HepG2 (cell line): ENCODE results near the gene PTPN2. TPM values are rescaled to one million over a fixed set of nuclear protein-coding genes. Genes with fewer than 3 reads are reported as not detected.

Experiments used
- ATAC-seq: fragments of 200-7000 bp; cut with Tn5 transposase; 3 replicates; pipeline ENCODE4 v1.9.1; 2020; ENCODE audit warnings: mild to moderate bottlenecking, moderate library complexity
- BruUV-seq: library from RNA; stranded (reverse); fragments of 400-500 nt; replicated peaks from 2 replicates; lab custom pipeline; 2021; lab: Mats Ljungman, UMichigan
- CTCF ChIA-PET: fragments of 300-600 bp; formaldehyde crosslinking; extraction: SDS; loops from one replicate; lab custom pipeline; 2021; ENCODE audit warnings: low total read pairs, inconsistent platforms, low intra/inter-chr PET ratio; lab: Yijun Ruan, JAX
- POLR2A ChIA-PET: fragments of 350-600 bp; sonication (Branson Sonifier 250); formaldehyde crosslinking; loops from one replicate; lab custom pipeline; 2020; ENCODE audit warnings: antibody characterized with exemption, inconsistent platforms; lab: Yijun Ruan, JAX
- DNase-seq: peaks from one replicate; pipeline ENCODE4 v3.0.0-alpha.2; 2015; ENCODE audit warnings: low spot score
- FAIRE-seq: peaks from 3 replicates; lab custom pipeline; 2011; peaks lifted over from hg19 to GRCh38; lab: Jason Lieb, UNC
- H2AFZ ChIP-seq: one replicate; pipeline ENCODE4 v1.6.1; 2011; ENCODE audit warnings: low read length, inconsistent platforms
- H3K27ac ChIP-seq: fragments of 300-600 bp; 3 replicates; pipeline ENCODE4 v1.8.0; 2011; ENCODE audit warnings: mixed run types, mild to moderate bottlenecking, mixed read lengths, low read length, inconsistent platforms; ENCODE audit not compliant: insufficient read depth; ENCODE audit errors: extremely low read length
- H3K27me3 ChIP-seq, 2 experiments: fragments of 200-600 bp in 1 of 2; 2 replicates in 1 of 2; 3 replicates in 1 of 2; pipeline versions ENCODE4 v1.6.0 to v1.8.0; 2011; ENCODE audit warnings: low read length in 2 of 2, mild to moderate bottlenecking in 2 of 2, moderate library complexity in 2 of 2, inconsistent platforms in 1 of 2; ENCODE audit not compliant: insufficient read depth in 2 of 2, control insufficient read depth in 1 of 2
- H3K36me3 ChIP-seq, 2 experiments: fragments of 200-600 bp in 1 of 2; replicated peaks in 1 of 2; 2 replicates in 1 of 2; 3 replicates in 1 of 2; pipeline versions ENCODE4 v1.5.1 to v1.8.0; 2011; ENCODE audit warnings: low read length in 2 of 2, inconsistent platforms in 1 of 2; ENCODE audit not compliant: insufficient read depth in 2 of 2, control insufficient read depth in 1 of 2
- H3K4me1 ChIP-seq: 2 replicates; pipeline ENCODE4 v1.5.1; 2012; ENCODE audit warnings: low read length, inconsistent platforms; ENCODE audit not compliant: insufficient read depth
- H3K4me2 ChIP-seq: 2 replicates; pipeline ENCODE4 v1.6.0; 2011; ENCODE audit warnings: low read depth, low read length, inconsistent platforms
- H3K4me3 ChIP-seq, 3 experiments: fragments of 200-600 bp in 1 of 3; sonication (generic), shearing (Covaris generic) in 1 of 3; replicated peaks in 1 of 3; 2 replicates each; pipeline ENCODE4 v1.5.1; 2011 to 2016; ENCODE audit warnings: low read length in 3 of 3, inconsistent platforms in 2 of 3, low read depth in 2 of 3, mild to moderate bottlenecking in 2 of 3, control low read depth in 1 of 3, mixed read lengths in 1 of 3; ENCODE audit not compliant: insufficient read depth in 1 of 3
- H3K79me2 ChIP-seq: one replicate; pipeline ENCODE4 v1.6.1; 2011; ENCODE audit warnings: low read length, inconsistent platforms; ENCODE audit not compliant: insufficient read depth
- H3K9ac ChIP-seq: 2 replicates; pipeline ENCODE4 v1.6.0; 2011; ENCODE audit warnings: mild to moderate bottlenecking, low read depth, low read length, inconsistent platforms; ENCODE audit not compliant: insufficient read depth
- H3K9me3 ChIP-seq: 2 replicates; pipeline ENCODE4 v1.5.1; 2012; ENCODE audit warnings: mild to moderate bottlenecking, low read length
- H4K20me1 ChIP-seq: 2 replicates; pipeline ENCODE4 v1.6.0; 2011; ENCODE audit warnings: inconsistent platforms, mild to moderate bottlenecking, low read length, moderate library complexity; ENCODE audit not compliant: insufficient read depth
- ATF6 ChIP-seq: sonication (generic); formaldehyde crosslinking; conservative IDR thresholded peaks from 2 replicates; pipeline ENCODE4 v1.4.0; 2020; ENCODE audit warnings: missing genetic modification reagents
- EP300 ChIP-seq, 3 experiments: sonication (generic) in 1 of 3; formaldehyde crosslinking in 1 of 3; IDR thresholded peaks; 2 replicates each; pipeline versions ENCODE4 v1.5.1 to v1.6.1; 2011 to 2020; ENCODE audit warnings: low read depth in 2 of 3, low read length in 2 of 3, borderline replicate concordance in 1 of 3, improper control_type of control experiment in 1 of 3, mild to moderate bottlenecking in 1 of 3, missing genetic modification reagents in 1 of 3, moderate library complexity in 1 of 3
- IKZF1 ChIP-seq: fragments of 450-650 bp; IDR thresholded peaks from 2 replicates; pipeline ENCODE4 v1.7.1; 2016
- ZMAT5 ChIP-seq: sonication (generic); formaldehyde crosslinking; IDR thresholded peaks from 2 replicates; pipeline ENCODE4 v1.5.0; 2020; ENCODE audit warnings: mild to moderate bottlenecking, low read depth, missing genetic modification reagents, borderline replicate concordance
- ZNF280D ChIP-seq: sonication (generic); formaldehyde crosslinking; IDR thresholded peaks from 2 replicates; pipeline ENCODE4 v1.5.1; 2020; ENCODE audit warnings: mild to moderate bottlenecking, missing genetic modification reagents
- ZNF530 ChIP-seq: sonication (generic); formaldehyde crosslinking; IDR thresholded peaks from 2 replicates; pipeline ENCODE4 v1.5.0; 2020; ENCODE audit warnings: low read depth, mild to moderate bottlenecking, missing genetic modification reagents
- ZNF552 ChIP-seq: sonication (generic); formaldehyde crosslinking; IDR thresholded peaks from 2 replicates; pipeline ENCODE4 v1.9.0; 2022; ENCODE audit warnings: missing genetic modification reagents, mild to moderate bottlenecking, borderline replicate concordance
- WGBS: methylation state at CpG from one replicate; pipeline ENCODE4 v1.1.6; 2017; ENCODE audit warnings: low lambda C conversion rate; 5-methylcytosine and 5-hydroxymethylcytosine counted together
- in situ Hi-C: cut with HindIII; loops from 2 replicates; pipeline ENCODE4 v1.10.0; 2017; ENCODE audit warnings: low pct_unique_long_range_greater_than_20kb; ENCODE audit not compliant: extremely low pct_ligation_motif_present
- intact Hi-C: fragments of 100-400 bp; cut with micrococcal nuclease; formaldehyde crosslinking; loops from one replicate; pipeline ENCODE4 v1.10.0; 2022; ENCODE audit not compliant: unreplicated experiment
- polyA plus RNA-seq, 8 experiments: library from polyadenylated mRNA; depleted of rRNA in 3 of 8; stranded (reverse) in 7 of 8; unstranded in 1 of 8; fragments of >200 nt; fragmentation: Illumina TruSeq in 4 of 8; extraction: Trizol in 4 of 8; gene quantifications; 2 replicates each; pipeline versions ENCODE4 v1.2.1 to v1.2.3, GENCODE V29; 2011 to 2016; ENCODE audit warnings: low read depth in 4 of 8, missing spikeins in 1 of 8, mixed read lengths in 1 of 8; ENCODE audit not compliant: insufficient read depth in 1 of 8
- total RNA-seq, 5 experiments: library from RNA; depleted of rRNA; stranded (reverse); fragments of >200 nt; fragmentation: Illumina TruSeq; extraction: Trizol; gene quantifications; 2 replicates each; pipeline ENCODE4 v1.2.3, GENCODE V29; 2016; ENCODE audit warnings: low read depth in 1 of 5
- TF ChIP-seq, protein P1 (sequence below): sonication (generic); formaldehyde crosslinking; IDR thresholded peaks from 2 replicates; pipeline ENCODE4 v1.5.1; 2020; ENCODE audit warnings: missing genetic modification reagents, mild to moderate bottlenecking, borderline replicate concordance
- TF ChIP-seq, protein P2 (sequence below): sonication (generic); formaldehyde crosslinking; IDR thresholded peaks from 2 replicates; pipeline ENCODE4 v1.8.1; 2022; ENCODE audit warnings: low read depth, mild to moderate bottlenecking, missing genetic modification reagents

Gene PTPN2
- total and polyA plus RNA-seq, 2 of the 13 experiments (the other 11 are each of a cell fraction or from before 2014, with no cell fraction given), result 24.9 to 41.5 TPM

- Histone ChIP-seq H3K27me3 (no peaks in the 10 kb centered on the region), H4K20me1 (no peaks in the 10 kb centered on the region), H3K36me3 (peaks cover 3% of the 10 kb centered on the region in 2 experiments; a peak in 2 of 5 replicates), H3K9ac (no peak overlapping the region), H3K27ac (no peak overlapping the region), H3K4me1 (no peaks in the 10 kb centered on the region), H3K9me3 (no peaks in the 10 kb centered on the region), H2AFZ (no peak overlapping the region), H3K4me2 (no peak overlapping the region), H3K4me3 (no peak overlapping the region), H3K79me2 (peaks cover 19% of the 10 kb centered on the region)
- DNase-seq (no peak), ATAC-seq (no peak), FAIRE-seq (no peak)
- WGBS, result 93% methylated on average over 1 of the region's 1 CpG
- CTCF ChIA-PET, result no interaction called here
- intact Hi-C loops, result no loop called here
- POLR2A ChIA-PET, result no interaction called here
- no TSS peak for BruUV-seq
- in situ Hi-C loops, result no loop called here
- TF ChIP-seq ZMAT5 (CRISPR knock-in tag) (no peak), ZNF280D (CRISPR knock-in tag) (no peak), ZNF530 (CRISPR knock-in tag) (no peak), IKZF1 (no peak), ATF6 (CRISPR knock-in tag) (no peak), EP300 (IDR thresholded peaks at IDR 0.05; ENCODE audit: low read depth in 2 of 2, low read length in 2 of 2) (no peak), EP300 (CRISPR knock-in tag; IDR thresholded peaks at IDR 0.05; ENCODE audit: borderline replicate concordance) (no peak), ZNF552 (CRISPR knock-in tag) (no peak)
- TF ChIP-seq, protein P1, sequence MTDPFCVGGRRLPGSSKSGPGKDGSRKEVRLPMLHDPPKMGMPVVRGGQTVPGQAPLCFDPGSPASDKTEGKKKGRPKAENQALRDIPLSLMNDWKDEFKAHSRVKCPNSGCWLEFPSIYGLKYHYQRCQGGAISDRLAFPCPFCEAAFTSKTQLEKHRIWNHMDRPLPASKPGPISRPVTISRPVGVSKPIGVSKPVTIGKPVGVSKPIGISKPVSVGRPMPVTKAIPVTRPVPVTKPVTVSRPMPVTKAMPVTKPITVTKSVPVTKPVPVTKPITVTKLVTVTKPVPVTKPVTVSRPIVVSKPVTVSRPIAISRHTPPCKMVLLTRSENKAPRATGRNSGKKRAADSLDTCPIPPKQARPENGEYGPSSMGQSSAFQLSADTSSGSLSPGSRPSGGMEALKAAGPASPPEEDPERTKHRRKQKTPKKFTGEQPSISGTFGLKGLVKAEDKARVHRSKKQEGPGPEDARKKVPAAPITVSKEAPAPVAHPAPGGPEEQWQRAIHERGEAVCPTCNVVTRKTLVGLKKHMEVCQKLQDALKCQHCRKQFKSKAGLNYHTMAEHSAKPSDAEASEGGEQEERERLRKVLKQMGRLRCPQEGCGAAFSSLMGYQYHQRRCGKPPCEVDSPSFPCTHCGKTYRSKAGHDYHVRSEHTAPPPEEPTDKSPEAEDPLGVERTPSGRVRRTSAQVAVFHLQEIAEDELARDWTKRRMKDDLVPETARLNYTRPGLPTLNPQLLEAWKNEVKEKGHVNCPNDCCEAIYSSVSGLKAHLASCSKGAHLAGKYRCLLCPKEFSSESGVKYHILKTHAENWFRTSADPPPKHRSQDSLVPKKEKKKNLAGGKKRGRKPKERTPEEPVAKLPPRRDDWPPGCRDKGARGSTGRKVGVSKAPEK (CRISPR knock-in tag), result no peak
- TF ChIP-seq, protein P2, sequence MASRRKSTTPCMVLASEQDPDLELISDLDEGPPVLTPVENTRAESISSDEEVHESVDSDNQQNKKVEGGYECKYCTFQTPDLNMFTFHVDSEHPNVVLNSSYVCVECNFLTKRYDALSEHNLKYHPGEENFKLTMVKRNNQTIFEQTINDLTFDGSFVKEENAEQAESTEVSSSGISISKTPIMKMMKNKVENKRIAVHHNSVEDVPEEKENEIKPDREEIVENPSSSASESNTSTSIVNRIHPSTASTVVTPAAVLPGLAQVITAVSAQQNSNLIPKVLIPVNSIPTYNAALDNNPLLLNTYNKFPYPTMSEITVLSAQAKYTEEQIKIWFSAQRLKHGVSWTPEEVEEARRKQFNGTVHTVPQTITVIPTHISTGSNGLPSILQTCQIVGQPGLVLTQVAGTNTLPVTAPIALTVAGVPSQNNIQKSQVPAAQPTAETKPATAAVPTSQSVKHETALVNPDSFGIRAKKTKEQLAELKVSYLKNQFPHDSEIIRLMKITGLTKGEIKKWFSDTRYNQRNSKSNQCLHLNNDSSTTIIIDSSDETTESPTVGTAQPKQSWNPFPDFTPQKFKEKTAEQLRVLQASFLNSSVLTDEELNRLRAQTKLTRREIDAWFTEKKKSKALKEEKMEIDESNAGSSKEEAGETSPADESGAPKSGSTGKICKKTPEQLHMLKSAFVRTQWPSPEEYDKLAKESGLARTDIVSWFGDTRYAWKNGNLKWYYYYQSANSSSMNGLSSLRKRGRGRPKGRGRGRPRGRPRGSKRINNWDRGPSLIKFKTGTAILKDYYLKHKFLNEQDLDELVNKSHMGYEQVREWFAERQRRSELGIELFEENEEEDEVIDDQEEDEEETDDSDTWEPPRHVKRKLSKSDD (CRISPR knock-in tag), result no peak
Measured at GRCh38 chr18:12848405-12848804, 35.6 kb downstream of the PTPN2 start.
